Chondrocyte (in vitro differentiated cells): ENCODE data around the gene RCSD1. TPM values are rescaled to one million over a fixed set of nuclear protein-coding genes. Genes with fewer than 3 reads are reported as not detected.
A peak's percentile ranks its signal among the peaks of the same experiment; 100 is the strongest.

ENCODE experiments used
- DNase-seq: peaks from one replicate; pipeline ENCODE4 v3.0.0; 2021; ENCODE audit warnings: mixed read lengths, low spot score
- H3K27ac Mint-ChIP-seq: one replicate; pipeline ENCODE4 v1.8.0; 2021; ENCODE audit warnings: mild to moderate bottlenecking, moderate library complexity, mixed read lengths; ENCODE audit not compliant: unreplicated experiment
- H3K27me3 Mint-ChIP-seq: 2 replicates; pipeline ENCODE4 v1.8.0; 2021; ENCODE audit warnings: low read depth, mixed read lengths
- H3K36me3 Mint-ChIP-seq: 2 replicates; pipeline ENCODE4 v1.8.0; 2021; ENCODE audit warnings: low read depth, mixed read lengths
- H3K4me1 Mint-ChIP-seq: 2 replicates; pipeline ENCODE4 v1.8.0; 2021; ENCODE audit warnings: low read depth, mild to moderate bottlenecking, mixed read lengths
- H3K4me3 Mint-ChIP-seq: one replicate; pipeline ENCODE4 v1.8.0; 2021; ENCODE audit warnings: mild to moderate bottlenecking, moderate library complexity, mixed read lengths; ENCODE audit not compliant: unreplicated experiment
- H3K9me3 Mint-ChIP-seq: 2 replicates; pipeline ENCODE4 v1.8.0; 2021; ENCODE audit warnings: low read depth, mixed read lengths
- CTCF ChIP-seq: fragments of 200-600 bp; sonication (generic); IDR thresholded peaks from 2 replicates; pipeline ENCODE4 v1.5.0; 2021; ENCODE audit warnings: antibody characterized with exemption, mild to moderate bottlenecking, moderate library complexity
- total RNA-seq: library from RNA; stranded (reverse); gene quantifications from 3 replicates; pipeline ENCODE4 v1.2.1, GENCODE V29; 2021

RCSD1 gene
- total RNA-seq, 1 donor from 2014 or later: 1.1 TPM

- peaks cover 13% of the 10 kb centered on the region for H3K4me1 Mint-ChIP-seq
- no peaks in the 10 kb centered on the region for H3K36me3 Mint-ChIP-seq
- H3K27ac Mint-ChIP-seq: peak overlapping the region; percentile 50
- no peaks in the 10 kb centered on the region for H3K9me3 Mint-ChIP-seq
- H3K4me3 Mint-ChIP-seq: peak overlapping the region; percentile 85
- DNase-seq: no peak
- H3K27me3 Mint-ChIP-seq: no peaks in the 10 kb centered on the region
- TF ChIP-seq CTCF: no peak
These were observed 84.0 kb downstream of the RCSD1 start for GRCh38 chr1:167714098-167714438.

- H3K9me3 Mint-ChIP-seq: no peaks in the 10 kb centered on the region
- no peak for TF ChIP-seq CTCF
- peak overlapping the region; percentile 85 for H3K4me3 Mint-ChIP-seq
- H3K36me3 Mint-ChIP-seq: no peaks in the 10 kb centered on the region
- H3K27ac Mint-ChIP-seq: peak overlapping the region; percentile 88
- peaks cover 10% of the 10 kb centered on the region for H3K4me1 Mint-ChIP-seq
- DNase-seq: peak; percentile 94
- H3K27me3 Mint-ChIP-seq: no peaks in the 10 kb centered on the region
These were observed 84.6 kb downstream of the RCSD1 start for GRCh38 chr1:167714439-167715156.

GRCh38 chr1:167715157-167715999 lies 85.3 kb downstream of the RCSD1 start:
- DNase-seq: no peak
- no peaks in the 10 kb centered on the region for H3K36me3 Mint-ChIP-seq
- H3K27ac Mint-ChIP-seq: peak overlapping the region; percentile 88
- H3K4me3 Mint-ChIP-seq: peak overlapping the region; percentile 85
- H3K27me3 Mint-ChIP-seq: no peaks in the 10 kb centered on the region
- no peaks in the 10 kb centered on the region for H3K9me3 Mint-ChIP-seq
- TF ChIP-seq CTCF: peak; percentile 91
- H3K4me1 Mint-ChIP-seq: peaks cover 10% of the 10 kb centered on the region

GRCh38 chr1:167716000-167716271 lies 85.9 kb downstream of the RCSD1 start:
- Mint-ChIP-seq H3K4me1 (peaks cover 14% of the 10 kb centered on the region), H3K9me3 (no peaks in the 10 kb centered on the region), H3K27ac (peak overlapping the region; percentile 88), H3K36me3 (no peaks in the 10 kb centered on the region), H3K27me3 (no peaks in the 10 kb centered on the region), H3K4me3 (peak overlapping the region; percentile 85)
- TF ChIP-seq CTCF: no peak
- no peak for DNase-seq

GRCh38 chr1:167717351-167717750 lies 87.3 kb downstream of the RCSD1 start:
- Mint-ChIP-seq H3K27me3 (no peaks in the 10 kb centered on the region), H3K4me3 (peak overlapping the region; percentile 85), H3K36me3 (no peaks in the 10 kb centered on the region), H3K27ac (no peak overlapping the region), H3K9me3 (no peaks in the 10 kb centered on the region), H3K4me1 (peaks cover 20% of the 10 kb centered on the region)
- no peak for DNase-seq
- TF ChIP-seq CTCF: no peak
